GM12878 (cell line): ENCODE data around the gene SPAG16. TPM values are rescaled to one million over a fixed set of nuclear protein-coding genes. Genes with fewer than 3 reads are reported as not detected.
A peak's percentile ranks its signal among the peaks of the same experiment; 100 is the strongest.

ENCODE experiments used
- ATAC-seq: fragments of 200-7000 bp; cut with Tn5 transposase; 3 replicates; pipeline ENCODE4 v1.9.1; 2020; ENCODE audit warnings: mild to moderate bottlenecking, moderate library complexity
- BruUV-seq: library from RNA; stranded (reverse); fragments of 400-500 nt; replicated peaks from 2 replicates; lab custom pipeline; 2021; lab: Mats Ljungman, UMichigan
- CTCF ChIA-PET: fragments of 300-600 bp; sonication (Branson Sonifier 250); formaldehyde crosslinking; extraction: SDS; loops from one replicate; lab custom pipeline; 2021; ENCODE audit warnings: inconsistent platforms; lab: Yijun Ruan, JAX
- POLR2A ChIA-PET: fragments of 350-600 bp; formaldehyde crosslinking; extraction: SDS; loops from one replicate; lab custom pipeline; 2021; ENCODE audit warnings: inconsistent platforms; lab: Charles Lee
- RAD21 ChIA-PET: fragments of 300-600 bp; sonication (Branson Sonifier 250); formaldehyde crosslinking; loops from one replicate; lab custom pipeline; 2023; ENCODE audit warnings: antibody characterized with exemption; ENCODE audit not compliant: unreplicated experiment; lab: Charles Lee
- SMC1A ChIA-PET: fragments of 300-600 bp; sonication (Branson Sonifier 250); formaldehyde crosslinking; loops from one replicate; lab custom pipeline; 2023; ENCODE audit not compliant: unreplicated experiment, uncharacterized antibody; lab: Charles Lee
- DNase-seq: peaks from one replicate; pipeline ENCODE4 v3.0.0-alpha.2; 2011; ENCODE audit warnings: low read depth, low spot score
- FAIRE-seq: peaks from 3 replicates; lab custom pipeline; 2011; peaks lifted over from hg19 to GRCh38; lab: Jason Lieb, UNC
- H2AFZ ChIP-seq: 2 replicates; pipeline ENCODE4 v1.6.0; 2011; ENCODE audit warnings: low read depth, low read length, control low read depth; ENCODE audit not compliant: control insufficient read depth
- H3K27ac ChIP-seq: 2 replicates; pipeline ENCODE4 v1.5.1; 2011; ENCODE audit warnings: control low read depth; ENCODE audit not compliant: control insufficient read depth, insufficient read depth
- H3K27me3 ChIP-seq, 2 experiments: replicated peaks in 1 of 2; 2 replicates each; pipeline versions ENCODE4 v1.6.0 to v1.6.1; 2011; ENCODE audit warnings: low read length in 1 of 2; ENCODE audit not compliant: control insufficient read depth in 2 of 2, insufficient read depth in 2 of 2
- H3K36me3 ChIP-seq, 2 experiments: 2 replicates each; pipeline ENCODE4 v1.5.1; 2011; ENCODE audit warnings: low read length in 1 of 2; ENCODE audit not compliant: control insufficient read depth in 2 of 2, insufficient read depth in 2 of 2
- H3K4me1 ChIP-seq: 2 replicates; pipeline ENCODE4 v1.6.1; 2011; ENCODE audit warnings: mild to moderate bottlenecking, low read length, moderate library complexity, mixed read lengths; ENCODE audit not compliant: control insufficient read depth, insufficient read depth
- H3K4me2 ChIP-seq: 2 replicates; pipeline ENCODE4 v1.6.0; 2011; ENCODE audit warnings: control low read depth; ENCODE audit not compliant: control insufficient read depth, insufficient read depth
- H3K4me3 ChIP-seq: fragments of 200-600 bp; sonication (generic); 2 replicates; pipeline ENCODE4 v1.5.1; 2016
- H3K79me2 ChIP-seq: 2 replicates; pipeline ENCODE4 v1.6.0; 2011; ENCODE audit warnings: low read length; ENCODE audit not compliant: control insufficient read depth, insufficient read depth
- H3K9ac ChIP-seq: 2 replicates; pipeline ENCODE4 v1.8.0; 2011; ENCODE audit warnings: low read length, control low read depth, mixed read lengths; ENCODE audit not compliant: control insufficient read depth, insufficient read depth
- H3K9me3 ChIP-seq: replicated peaks from 3 replicates; pipeline ENCODE4 v1.5.1; 2011; ENCODE audit warnings: mild to moderate bottlenecking, low read length; ENCODE audit not compliant: control insufficient read depth, insufficient read depth
- H4K20me1 ChIP-seq: 2 replicates; pipeline ENCODE4 v1.6.0; 2011; ENCODE audit not compliant: control insufficient read depth, insufficient read depth
- CBX5 ChIP-seq: sonication (generic); IDR thresholded peaks from 2 replicates; pipeline ENCODE4 v1.6.1; 2016; ENCODE audit warnings: low read depth, moderate library complexity, mild to moderate bottlenecking, inconsistent platforms
- MYC ChIP-seq: IDR thresholded peaks from 2 replicates; pipeline ENCODE4 v1.6.1; 2011; ENCODE audit warnings: mild to moderate bottlenecking, low read length, moderate library complexity, inconsistent platforms; ENCODE audit not compliant: insufficient read depth, insufficient replicate concordance, insufficient read length, severe bottlenecking
- PKNOX1 ChIP-seq: fragments of 450-650 bp; IDR thresholded peaks from 2 replicates; pipeline ENCODE4 v1.6.1; 2016; ENCODE audit warnings: mild to moderate bottlenecking
- POLR2AphosphoS2 ChIP-seq: IDR thresholded peaks from 2 replicates; pipeline ENCODE4 v1.6.1; 2011; ENCODE audit warnings: low read depth, mild to moderate bottlenecking, low read length, improper control_type of control experiment, moderate library complexity
- RFX5 ChIP-seq: IDR thresholded peaks from 2 replicates; pipeline ENCODE4 v1.6.1; 2011; ENCODE audit warnings: low read depth, low read length, improper control_type of control experiment
- WGBS: methylation state at CpG from one replicate; pipeline ENCODE4 v1.1.6; 2016; ENCODE audit warnings: low lambda C conversion rate; ENCODE audit not compliant: insufficient replicate concordance, insufficient coverage; ENCODE audit errors: missing lambda C conversion rate; 5-methylcytosine and 5-hydroxymethylcytosine counted together
- in situ Hi-C: fragments of 300-500 bp; cut with MboI; formaldehyde crosslinking; loops from 9 replicates; pipeline ENCODE4 v1.14.3; 2018; ENCODE audit warnings: mixed read lengths
- intact Hi-C: fragments of 100-400 bp; cut with micrococcal nuclease; formaldehyde crosslinking; loops from one replicate; pipeline ENCODE4 v1.14.2; 2022; ENCODE audit not compliant: unreplicated experiment
- polyA plus RNA-seq, 11 experiments: library from polyadenylated mRNA; depleted of rRNA in 4 of 11; unstranded in 6 of 11; stranded (reverse) in 5 of 11; fragments of >200 nt; fragmentation: Nextera tagmentation in 4 of 11; fragmentation: Illumina TruSeq in 1 of 11; extraction: Ambion mirVana in 4 of 11; extraction: Trizol in 1 of 11; gene quantifications; 1 replicate in 1 of 11; 2 replicates in 10 of 11; pipeline versions ENCODE4 v1.2.1 to v1.2.3, GENCODE V29; 2011 to 2016; ENCODE audit warnings: inconsistent platforms in 2 of 11, missing spikeins in 2 of 11, low read depth in 1 of 11
- total RNA-seq, 4 experiments: library from RNA; depleted of rRNA in 3 of 4; stranded (reverse); fragments of >200 nt in 3 of 4; fragmentation: Illumina TruSeq in 1 of 4; extraction: Trizol in 1 of 4; gene quantifications; 2 replicates each; pipeline versions ENCODE4 v1.2.1 to v1.2.3, GENCODE V29; 2013 to 2021
- TF ChIP-seq, protein P1 (sequence below): IDR thresholded peaks from 2 replicates; pipeline ENCODE4 v1.6.1; 2011; ENCODE audit warnings: borderline replicate concordance, low read depth, mild to moderate bottlenecking, moderate library complexity, mixed read lengths, low read length; ENCODE audit not compliant: insufficient read depth; ENCODE audit errors: extremely low read length

Gene SPAG16
- total and polyA plus RNA-seq, 10 of the 15 experiments (the other 5 are each of a cell fraction or from before 2014, with no cell fraction given), result 6.0 to 25.0 (median 15.2) TPM

- no peak for TF ChIP-seq PKNOX1
These were observed 630.2 kb downstream of the SPAG16 start (continued) for GRCh38 chr2:213914510-213914909.

DNA sequence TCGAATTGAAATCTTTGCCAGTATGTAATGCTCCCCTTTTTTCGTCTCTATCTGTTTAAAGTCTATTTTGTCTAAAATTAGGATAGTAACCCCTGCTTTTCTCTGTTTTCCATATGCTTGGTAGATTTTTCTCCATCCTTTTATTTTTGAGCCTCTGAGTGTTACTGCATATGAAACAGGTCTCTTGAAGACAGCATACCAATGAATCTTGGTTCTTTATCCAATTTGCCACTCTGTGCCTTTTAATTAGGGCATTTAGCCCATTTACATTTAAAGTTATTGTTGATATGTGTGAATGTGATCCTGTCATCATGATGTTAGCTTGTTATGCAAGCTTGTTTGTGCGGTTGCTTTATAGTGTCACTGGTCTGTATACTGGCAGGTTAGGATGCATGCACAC is 635.8 kb downstream of the SPAG16 start:
- Histone ChIP-seq H3K9ac (no peak overlapping the region), H2AFZ (no peak overlapping the region), H3K9me3 (no peaks in the 10 kb centered on the region; the same call in 2 of the 3 replicates), H4K20me1 (no peaks in the 10 kb centered on the region), H3K4me2 (no peak overlapping the region), H3K27me3 (no peaks in the 10 kb centered on the region), H3K4me1 (no peaks in the 10 kb centered on the region), H3K27ac (no peak overlapping the region), H3K36me3 (no peaks in the 10 kb centered on the region), H3K79me2 (no peaks in the 10 kb centered on the region), H3K4me3 (no peak overlapping the region)
- CTCF ChIA-PET, result no interaction called here
- 39% methylated on average over 3 of the region's 3 CpGs for WGBS
- no peak for FAIRE-seq
- TF ChIP-seq MYC, result no peak
- peak; percentile 54; the same call in 1 of the 2 replicates for TF ChIP-seq CBX5
- RAD21 ChIA-PET, result no interaction called here
- no peak for ATAC-seq
- no TSS peak for BruUV-seq
- SMC1A ChIA-PET, result no interaction called here
- POLR2A ChIA-PET, result no interaction called here
- in situ Hi-C loops, result no loop called here
- intact Hi-C loops, result no loop called here
- DNase-seq, result no peak

DNA sequence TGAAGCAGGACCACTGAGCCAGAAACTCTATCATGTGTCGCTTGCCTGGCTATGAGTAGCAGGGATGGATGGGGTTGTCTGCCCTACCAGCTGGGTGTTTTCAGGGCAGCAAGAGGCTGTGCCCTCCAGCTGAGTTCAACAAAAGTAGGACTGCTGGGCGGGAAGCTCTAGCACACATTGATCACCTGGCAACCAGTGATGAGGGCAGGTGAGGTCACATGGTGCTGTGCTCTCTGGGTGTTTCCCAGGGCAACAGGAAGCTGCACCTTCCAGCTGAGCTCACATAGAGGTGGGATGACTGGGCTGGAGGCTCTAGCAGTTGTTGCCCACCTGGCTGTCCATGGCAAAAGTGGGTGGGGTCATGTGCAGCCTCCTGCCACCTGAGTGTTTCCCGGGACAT is 639.3 kb downstream of the SPAG16 start:
- H3K27ac ChIP-seq, result no peak overlapping the region
- no peak overlapping the region for H3K4me2 ChIP-seq
- H4K20me1 ChIP-seq, result no peaks in the 10 kb centered on the region
- H2AFZ ChIP-seq, result no peak overlapping the region
- ChIA-PET CTCF (interaction anchor here (1.2 kb wide), 1 partner anchor 12 kb away, joined by 3 read pairs; no protein-coding TSS in a partner anchor), POLR2A (no interaction called here), SMC1A (interaction anchor here (1.7 kb wide), 1 partner anchor 11 kb away, joined by 4 read pairs; no protein-coding TSS in a partner anchor), RAD21 (no interaction called here)
- FAIRE-seq (no peak), ATAC-seq (0 out of 3 replicates have a peak, but pooled peaks have one; percentile 22), DNase-seq (no peak)
- in situ Hi-C loops, result no loop called here
- H3K27me3 ChIP-seq, result no peaks in the 10 kb centered on the region
- 34% methylated on average over 3 of the region's 3 CpGs for WGBS
- intact Hi-C loops, result no loop called here
- no peaks in the 10 kb centered on the region; the same call in 2 of the 3 replicates for H3K9me3 ChIP-seq
- no peak overlapping the region for H3K9ac ChIP-seq
- TF ChIP-seq, protein P1, sequence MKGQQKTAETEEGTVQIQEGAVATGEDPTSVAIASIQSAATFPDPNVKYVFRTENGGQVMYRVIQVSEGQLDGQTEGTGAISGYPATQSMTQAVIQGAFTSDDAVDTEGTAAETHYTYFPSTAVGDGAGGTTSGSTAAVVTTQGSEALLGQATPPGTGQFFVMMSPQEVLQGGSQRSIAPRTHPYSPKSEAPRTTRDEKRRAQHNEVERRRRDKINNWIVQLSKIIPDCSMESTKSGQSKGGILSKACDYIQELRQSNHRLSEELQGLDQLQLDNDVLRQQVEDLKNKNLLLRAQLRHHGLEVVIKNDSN, result peak; percentile 15
- TF ChIP-seq POLR2AphosphoS2 (no peak), RFX5 (peak; percentile 46; the same call in 1 of the 2 replicates)
- no TSS peak for BruUV-seq
- no peaks in the 10 kb centered on the region for H3K79me2 ChIP-seq
- H3K36me3 ChIP-seq, result no peaks in the 10 kb centered on the region
- H3K4me1 ChIP-seq, result no peaks in the 10 kb centered on the region
- H3K4me3 ChIP-seq, result no peak overlapping the region
